ENCODE results near the gene RELA. TPM values are rescaled to one million over a fixed set of nuclear protein-coding genes. Genes with fewer than 3 reads are reported as not detected.

Gene RELA
- total RNA-seq, 1 donor from 2014 or later: 68.9 TPM

- Histone ChIP-seq H3K27ac (no peak overlapping the region), H3K27me3 (ENCODE audit: low read depth) (no peaks in the 10 kb centered on the region), H3K4me3 (peak overlapping the region; percentile 95), H3K9me3 (no peaks in the 10 kb centered on the region), H3K36me3 (peaks cover 59% of the 10 kb centered on the region), H3K4me1 (peaks cover 32% of the 10 kb centered on the region)
- ATAC-seq (no peak), DNase-seq (no peak)
- TF ChIP-seq, protein P1, sequence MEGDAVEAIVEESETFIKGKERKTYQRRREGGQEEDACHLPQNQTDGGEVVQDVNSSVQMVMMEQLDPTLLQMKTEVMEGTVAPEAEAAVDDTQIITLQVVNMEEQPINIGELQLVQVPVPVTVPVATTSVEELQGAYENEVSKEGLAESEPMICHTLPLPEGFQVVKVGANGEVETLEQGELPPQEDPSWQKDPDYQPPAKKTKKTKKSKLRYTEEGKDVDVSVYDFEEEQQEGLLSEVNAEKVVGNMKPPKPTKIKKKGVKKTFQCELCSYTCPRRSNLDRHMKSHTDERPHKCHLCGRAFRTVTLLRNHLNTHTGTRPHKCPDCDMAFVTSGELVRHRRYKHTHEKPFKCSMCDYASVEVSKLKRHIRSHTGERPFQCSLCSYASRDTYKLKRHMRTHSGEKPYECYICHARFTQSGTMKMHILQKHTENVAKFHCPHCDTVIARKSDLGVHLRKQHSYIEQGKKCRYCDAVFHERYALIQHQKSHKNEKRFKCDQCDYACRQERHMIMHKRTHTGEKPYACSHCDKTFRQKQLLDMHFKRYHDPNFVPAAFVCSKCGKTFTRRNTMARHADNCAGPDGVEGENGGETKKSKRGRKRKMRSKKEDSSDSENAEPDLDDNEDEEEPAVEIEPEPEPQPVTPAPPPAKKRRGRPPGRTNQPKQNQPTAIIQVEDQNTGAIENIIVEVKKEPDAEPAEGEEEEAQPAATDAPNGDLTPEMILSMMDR (IDR thresholded peaks at IDR 0.05): no peak
- intact Hi-C loops (cut with DNase I): no loop called here
These were observed 45.4 kb downstream of the RELA start for GRCh38 chr11:65617136-65617850.

GRCh38 chr11:65616575-65617001 is 46.1 kb downstream of the RELA start:
- Histone ChIP-seq H3K4me1 (peaks cover 39% of the 10 kb centered on the region), H3K4me3 (peak overlapping the region; percentile 95), H3K36me3 (peaks cover 54% of the 10 kb centered on the region), H3K27ac (peak overlapping the region; percentile 95), H3K9me3 (no peaks in the 10 kb centered on the region), H3K27me3 (ENCODE audit: low read depth) (no peaks in the 10 kb centered on the region)
- intact Hi-C loops (cut with DNase I): no loop called here
- TF ChIP-seq, protein P1 (IDR thresholded peaks at IDR 0.05): no peak
- ATAC-seq: no peak
- no peak for DNase-seq

GRCh38 chr11:65615950-65616574 is 46.7 kb downstream of the RELA start:
- intact Hi-C loops (cut with DNase I): no loop called here
- peaks cover 49% of the 10 kb centered on the region for H3K36me3 ChIP-seq

GRCh38 chr11:65615229-65615949 is 47.3 kb downstream of the RELA start, which contains the start of gene PCNX3:
TSS of gene PCNX3 (plus strand) at chr11:65615776. CDS start at chr11:65616312, 536 bp downstream.
- H3K4me3 ChIP-seq: peak within 1 kb of the TSS; percentile 95
- peak; percentile 86 to 91 for ATAC-seq

More at GRCh38 chr11:65615950-65616574, 46.7 kb downstream of the RELA start:
- ATAC-seq (peak in 1 of 2 donors; percentile 1), DNase-seq (no peak)
- peak overlapping the region; percentile 95 for H3K4me3 ChIP-seq
- H3K27me3 ChIP-seq (ENCODE audit: low read depth): no peaks in the 10 kb centered on the region
- peaks cover 41% of the 10 kb centered on the region for H3K4me1 ChIP-seq
- TF ChIP-seq, protein P1 (IDR thresholded peaks at IDR 0.05): no peak
- no peaks in the 10 kb centered on the region for H3K9me3 ChIP-seq
- peak overlapping the region; percentile 95 for H3K27ac ChIP-seq

More at GRCh38 chr11:65615229-65615949, 47.3 kb downstream of the RELA start, which contains the start of gene PCNX3:
- intact Hi-C loops (cut with DNase I): no loop called here
- H3K27me3 ChIP-seq (ENCODE audit: low read depth): no peaks in the 10 kb centered on the region
- peak within 1 kb of the TSS; percentile 95 for H3K27ac ChIP-seq
- H3K4me1 ChIP-seq: peaks cover 44% of the 10 kb centered on the region
- TF ChIP-seq, protein P1 (IDR thresholded peaks at IDR 0.05): no peak
- peak; percentile 100 for DNase-seq
- H3K36me3 ChIP-seq: peaks cover 46% of the 10 kb centered on the region
- H3K9me3 ChIP-seq: no peaks in the 10 kb centered on the region
